DOHH2 (cell line): ENCODE measurements around the gene SOX8.

Experiments
- H3F3A ChIP-seq: fragments of 200-600 bp; sonication (generic), shearing (Covaris generic); 2 replicates; pipeline ENCODE4 v1.6.0; 2016; ENCODE audit warnings: antibody characterized with exemption, mild to moderate bottlenecking; ENCODE audit not compliant: control insufficient read depth, insufficient read depth
- H3K27ac ChIP-seq: fragments of 200-600 bp; sonication (generic); 2 replicates; pipeline ENCODE4 v1.5.1; 2014; ENCODE audit warnings: low read depth, mild to moderate bottlenecking, low read length, moderate library complexity
- H3K27me3 ChIP-seq: fragments of 200-600 bp; sonication (generic); 2 replicates; pipeline ENCODE4 v1.6.1; 2014; ENCODE audit warnings: mild to moderate bottlenecking, low read length, mixed read lengths; ENCODE audit not compliant: control insufficient read depth
- H3K36me3 ChIP-seq: fragments of 200-600 bp; sonication (generic); 2 replicates; pipeline ENCODE4 v1.6.1; 2014; ENCODE audit warnings: mild to moderate bottlenecking, low read length, moderate library complexity, mixed read lengths; ENCODE audit not compliant: control insufficient read depth
- H3K4me1 ChIP-seq: fragments of 200-600 bp; sonication (generic); 2 replicates; pipeline ENCODE4 v1.6.1; 2014; ENCODE audit warnings: mild to moderate bottlenecking, low read length, mixed read lengths; ENCODE audit not compliant: control insufficient read depth
- H3K4me2 ChIP-seq: fragments of 200-600 bp; sonication (generic); 2 replicates; pipeline ENCODE4 v1.6.0; 2014; ENCODE audit warnings: mild to moderate bottlenecking, low read length, moderate library complexity
- H3K4me3 ChIP-seq: fragments of 200-600 bp; sonication (generic); 2 replicates; pipeline ENCODE4 v1.5.1; 2014; ENCODE audit warnings: mild to moderate bottlenecking, low read length, mixed read lengths
- H3K79me2 ChIP-seq: fragments of 200-600 bp; sonication (generic); 2 replicates; pipeline ENCODE4 v1.6.1; 2014; ENCODE audit warnings: mild to moderate bottlenecking, low read length, mixed read lengths; ENCODE audit not compliant: control insufficient read depth
- H3K9me2 ChIP-seq: fragments of 200-600 bp; sonication (generic); replicated peaks from 2 replicates; pipeline ENCODE4 v1.6.1; 2014; ENCODE audit warnings: mild to moderate bottlenecking, low read length, mixed read lengths; ENCODE audit not compliant: control insufficient read depth
- H3K9me3 ChIP-seq: fragments of 200-600 bp; sonication (generic); 2 replicates; pipeline ENCODE4 v1.6.1; 2014; ENCODE audit warnings: antibody characterized with exemption, low read length, mixed read lengths; ENCODE audit not compliant: control insufficient read depth, insufficient read depth
- H4K20me1 ChIP-seq: fragments of 200-600 bp; sonication (generic); 2 replicates; pipeline ENCODE4 v1.6.0; 2014; ENCODE audit warnings: low read depth, mild to moderate bottlenecking, antibody characterized with exemption, low read length, moderate library complexity; ENCODE audit not compliant: control insufficient read depth, insufficient read depth
- EZH2phosphoT487 ChIP-seq: fragments of 200-600 bp; sonication (generic); IDR thresholded peaks from 2 replicates; pipeline ENCODE4 v1.6.1; 2017; ENCODE audit warnings: borderline replicate concordance, mild to moderate bottlenecking, antibody characterized with exemption, low read length, moderate library complexity, mixed read lengths
- TF ChIP-seq, protein P1 (sequence below): fragments of 200-600 bp; sonication (generic); IDR thresholded peaks from one replicate; pipeline ENCODE4 v1.5.1; 2014; ENCODE audit warnings: antibody characterized with exemption, mild to moderate bottlenecking, low read depth, low read length; ENCODE audit not compliant: poor library complexity, severe bottlenecking

The SOX8 gene

DNA sequence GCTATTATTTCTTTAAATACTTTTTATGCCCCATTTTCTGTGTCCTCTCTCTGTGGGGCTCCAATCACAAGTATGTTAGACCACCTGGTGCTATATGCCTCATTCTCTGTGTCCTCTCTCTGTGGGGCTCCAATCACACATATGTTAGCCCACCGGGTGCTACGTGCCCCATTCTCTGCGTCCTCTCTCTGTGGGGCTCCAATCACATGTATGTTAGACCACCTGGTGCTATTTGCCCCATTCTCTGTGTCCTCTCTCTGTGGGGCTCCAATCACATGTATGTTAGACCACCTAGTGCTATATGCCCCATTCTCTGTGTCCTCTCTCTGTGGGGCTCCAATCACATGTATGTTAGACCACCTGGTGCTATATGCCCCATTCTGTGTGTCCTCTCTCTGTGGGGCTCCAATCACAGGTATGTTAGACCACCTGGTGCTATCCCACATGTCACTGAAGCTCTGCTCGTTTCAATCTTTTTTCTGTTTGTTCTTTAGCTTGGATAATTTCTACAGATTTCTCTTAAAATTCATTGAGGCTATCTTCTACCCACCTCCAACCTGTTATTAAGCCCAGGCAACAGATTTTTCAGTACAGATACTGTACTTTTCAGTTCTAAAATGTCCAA lies 39.0 kb upstream of the SOX8 start:
- H3K36me3 ChIP-seq, result peaks cover 17% of the 10 kb centered on the region
- no peaks in the 10 kb centered on the region for H3F3A ChIP-seq
- peaks cover 22% of the 10 kb centered on the region for H3K9me3 ChIP-seq
- H3K4me1 ChIP-seq, result peaks cover 4% of the 10 kb centered on the region; the same call in 1 of the 2 replicates
- no peaks in the 10 kb centered on the region for H3K79me2 ChIP-seq
- TF ChIP-seq, protein P1, sequence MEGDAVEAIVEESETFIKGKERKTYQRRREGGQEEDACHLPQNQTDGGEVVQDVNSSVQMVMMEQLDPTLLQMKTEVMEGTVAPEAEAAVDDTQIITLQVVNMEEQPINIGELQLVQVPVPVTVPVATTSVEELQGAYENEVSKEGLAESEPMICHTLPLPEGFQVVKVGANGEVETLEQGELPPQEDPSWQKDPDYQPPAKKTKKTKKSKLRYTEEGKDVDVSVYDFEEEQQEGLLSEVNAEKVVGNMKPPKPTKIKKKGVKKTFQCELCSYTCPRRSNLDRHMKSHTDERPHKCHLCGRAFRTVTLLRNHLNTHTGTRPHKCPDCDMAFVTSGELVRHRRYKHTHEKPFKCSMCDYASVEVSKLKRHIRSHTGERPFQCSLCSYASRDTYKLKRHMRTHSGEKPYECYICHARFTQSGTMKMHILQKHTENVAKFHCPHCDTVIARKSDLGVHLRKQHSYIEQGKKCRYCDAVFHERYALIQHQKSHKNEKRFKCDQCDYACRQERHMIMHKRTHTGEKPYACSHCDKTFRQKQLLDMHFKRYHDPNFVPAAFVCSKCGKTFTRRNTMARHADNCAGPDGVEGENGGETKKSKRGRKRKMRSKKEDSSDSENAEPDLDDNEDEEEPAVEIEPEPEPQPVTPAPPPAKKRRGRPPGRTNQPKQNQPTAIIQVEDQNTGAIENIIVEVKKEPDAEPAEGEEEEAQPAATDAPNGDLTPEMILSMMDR, result no peak
- no peak for TF ChIP-seq EZH2phosphoT487
- no peak overlapping the region for H3K27ac ChIP-seq
- no peak overlapping the region for H3K4me2 ChIP-seq
- H3K27me3 ChIP-seq, result no peaks in the 10 kb centered on the region
- H3K4me3 ChIP-seq, result no peak overlapping the region
- no peaks in the 10 kb centered on the region for H4K20me1 ChIP-seq
- no peaks in the 10 kb centered on the region for H3K9me2 ChIP-seq

DNA sequence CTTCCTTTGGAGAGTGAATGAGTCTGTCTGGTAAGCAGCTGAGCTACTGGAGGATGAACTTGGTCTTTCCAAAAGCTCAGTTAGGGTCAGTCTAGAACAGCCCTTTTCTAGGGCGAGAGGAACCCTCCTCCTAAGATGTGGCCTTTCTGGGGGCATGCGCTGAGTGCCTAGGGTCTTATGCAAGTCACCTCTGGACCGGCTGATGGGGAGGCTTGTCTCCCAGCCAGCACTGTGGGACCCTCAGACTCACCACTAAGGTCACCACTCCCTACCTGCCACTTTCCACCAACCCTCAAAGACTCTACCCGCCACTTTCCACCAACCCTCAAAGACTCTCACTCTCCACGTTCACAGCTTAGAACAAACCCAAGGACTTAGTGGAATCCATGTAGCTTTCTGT lies 37.6 kb upstream of the SOX8 start:
- H3K4me1 ChIP-seq, result peaks cover 4% of the 10 kb centered on the region; the same call in 1 of the 2 replicates
- H3K4me2 ChIP-seq, result no peak overlapping the region
- no peaks in the 10 kb centered on the region for H3F3A ChIP-seq
- peaks cover 22% of the 10 kb centered on the region for H3K9me3 ChIP-seq
- no peak for TF ChIP-seq EZH2phosphoT487
- TF ChIP-seq, protein P1, result no peak
- no peaks in the 10 kb centered on the region for H3K27me3 ChIP-seq
- H3K9me2 ChIP-seq, result no peaks in the 10 kb centered on the region
- H3K27ac ChIP-seq, result no peak overlapping the region
- H3K79me2 ChIP-seq, result no peaks in the 10 kb centered on the region
- no peak overlapping the region for H3K4me3 ChIP-seq
- no peaks in the 10 kb centered on the region for H4K20me1 ChIP-seq
- peaks cover 17% of the 10 kb centered on the region for H3K36me3 ChIP-seq

DNA sequence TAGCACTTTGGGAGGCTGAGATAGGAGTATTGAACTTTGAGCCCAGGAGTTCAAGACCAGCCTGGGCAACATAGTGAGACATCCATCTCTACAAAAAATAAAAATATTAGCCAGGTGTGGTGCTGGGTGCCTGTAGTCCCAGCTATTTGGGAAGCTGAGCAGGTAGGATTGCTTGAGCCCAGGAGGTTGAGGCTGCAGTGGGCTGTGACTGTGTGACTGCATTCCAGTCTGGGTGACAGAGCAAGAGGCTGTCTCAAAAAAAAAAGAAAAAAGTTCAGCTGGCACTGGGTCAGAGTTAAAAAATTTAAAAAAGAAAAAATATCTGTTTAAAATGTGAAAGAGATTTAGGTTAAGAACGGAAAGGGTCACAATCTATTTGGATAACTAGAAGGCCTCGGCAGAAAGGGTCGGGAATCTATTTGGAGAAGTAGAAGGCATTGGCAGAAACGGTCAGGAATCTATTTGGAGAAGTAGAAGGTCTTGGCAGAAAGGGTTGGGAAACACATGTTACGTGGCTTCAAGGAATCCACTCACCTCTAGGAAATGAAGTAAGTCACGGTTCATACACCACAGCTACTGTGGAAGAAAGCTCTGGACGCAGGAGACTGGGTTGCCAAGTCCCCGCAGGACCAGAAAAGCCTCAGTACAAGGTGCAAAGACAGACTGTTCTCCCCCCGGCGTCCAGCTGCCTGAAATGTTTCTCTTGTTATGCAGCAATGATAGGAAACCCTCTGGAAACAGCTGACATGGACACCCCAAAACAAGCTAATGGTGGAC lies 36.1 kb upstream of the SOX8 start:
- no peak overlapping the region for H3K27ac ChIP-seq
- peaks cover 3% of the 10 kb centered on the region; the same call in 1 of the 2 replicates for H3K4me1 ChIP-seq
- H3K79me2 ChIP-seq, result no peaks in the 10 kb centered on the region
- H3K27me3 ChIP-seq, result no peaks in the 10 kb centered on the region
- no peaks in the 10 kb centered on the region for H4K20me1 ChIP-seq
- H3K9me2 ChIP-seq, result no peaks in the 10 kb centered on the region
- H3F3A ChIP-seq, result no peaks in the 10 kb centered on the region
- no peak overlapping the region for H3K4me2 ChIP-seq
- peaks cover 22% of the 10 kb centered on the region for H3K9me3 ChIP-seq
- no peak for TF ChIP-seq EZH2phosphoT487
- TF ChIP-seq, protein P1, result no peak
- peaks cover 17% of the 10 kb centered on the region for H3K36me3 ChIP-seq
- H3K4me3 ChIP-seq, result no peak overlapping the region
